Measurements from ENCODE around the gene JMJD6. TPM values are rescaled to one million over a fixed set of nuclear protein-coding genes. Genes with fewer than 3 reads are reported as not detected.
"Not testable (repeated sequence)": the region's sequence is repeated elsewhere in the genome, so short reads cannot be mapped to it uniquely, and the experiment has no call there.

The JMJD6 gene
- total RNA-seq: 22.6 and 33.0 TPM in 2 replicates

- DNase-seq (ENCODE audit: low read depth, low spot score): peak; percentile 85
These were observed at the start of gene JMJD6 for GRCh38 chr17:76726231-76726775. Gene JMJD6 (minus strand): TSS chr17:76726606. CDS start chr17:76726475, 131 bp downstream.

GRCh38 chr17:76775021-76775600, 48.7 kb upstream of the JMJD6 start:
- DNase-seq (ENCODE audit: low read depth, low spot score): no peak

- peak; percentile 57 for DNase-seq (ENCODE audit: low read depth, low spot score)
These were observed 46.6 kb upstream of the JMJD6 start for GRCh38 chr17:76772842-76773525.

DNA sequence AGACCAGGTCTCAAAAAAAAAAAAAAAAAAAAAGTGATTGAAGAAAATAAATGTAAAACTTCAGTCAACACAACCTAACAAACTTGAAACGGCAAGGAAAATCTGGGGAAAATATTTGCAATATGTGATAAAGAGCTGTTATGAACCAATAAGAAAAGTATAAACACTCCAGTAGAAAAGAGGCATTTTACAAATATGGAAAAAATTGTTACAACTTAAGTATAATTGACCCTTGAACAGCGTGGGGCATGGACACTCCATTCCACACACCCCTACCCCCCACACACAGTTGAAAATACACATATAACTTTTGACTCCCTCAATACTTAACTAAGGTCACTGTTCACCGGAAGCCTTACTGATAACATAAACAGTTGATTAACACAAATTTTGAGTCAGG, 32.2 kb upstream of the JMJD6 start:
- no peak for DNase-seq (ENCODE audit: low read depth, low spot score)

GRCh38 chr17:76757256-76757655, 30.9 kb upstream of the JMJD6 start:
- no peak for DNase-seq (ENCODE audit: low read depth, low spot score)

- DNase-seq (ENCODE audit: low read depth, low spot score): no peak
These were observed 28.9 kb upstream of the JMJD6 start for GRCh38 chr17:76755285-76755684.

DNA sequence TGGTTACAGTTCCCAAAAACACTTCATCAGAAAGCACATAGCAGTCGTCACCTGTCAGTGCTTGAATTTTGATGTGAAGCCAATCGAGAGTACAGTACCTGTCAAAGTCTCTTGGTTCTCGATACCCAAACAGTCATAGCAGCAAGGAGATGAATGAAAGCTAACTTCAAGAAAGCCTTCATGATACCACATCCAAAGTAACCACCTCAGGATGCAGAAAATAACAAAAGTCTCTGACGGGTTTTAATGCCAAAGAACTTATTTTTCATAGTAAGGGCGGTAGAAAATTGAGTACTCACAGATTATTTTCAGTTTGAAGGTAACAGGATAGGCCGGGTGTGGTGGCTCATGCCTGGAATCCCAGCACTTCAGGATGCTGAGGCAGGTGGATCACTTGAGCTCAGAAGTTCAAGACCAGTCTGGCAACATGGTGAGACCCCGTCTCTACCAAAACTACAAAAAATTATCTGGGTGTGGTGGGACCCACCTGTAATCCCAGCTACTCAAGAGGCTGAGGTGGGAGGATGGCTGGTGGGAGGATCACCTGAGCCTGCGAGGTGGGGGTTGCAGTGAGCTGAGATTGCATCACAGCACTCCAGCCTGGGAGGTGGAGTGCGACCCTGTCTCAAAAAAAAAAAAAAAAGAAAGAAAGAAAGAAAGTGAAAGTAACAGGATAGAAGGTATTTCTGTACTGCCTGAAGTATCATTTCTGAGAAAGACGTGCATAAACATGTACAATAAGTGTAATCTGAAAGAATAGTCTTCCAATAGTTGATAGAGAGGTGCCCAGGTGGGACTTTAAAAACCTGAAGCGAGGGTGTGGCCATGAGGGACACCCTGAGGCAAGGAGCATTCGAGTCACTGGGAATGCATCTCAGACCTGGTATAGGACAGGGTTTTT, 26.9 kb upstream of the JMJD6 start:
- no peak for DNase-seq (ENCODE audit: low read depth, low spot score)

GRCh38 chr17:76752006-76752405, 25.6 kb upstream of the JMJD6 start:
- DNase-seq (ENCODE audit: low read depth, low spot score): no peak

DNA sequence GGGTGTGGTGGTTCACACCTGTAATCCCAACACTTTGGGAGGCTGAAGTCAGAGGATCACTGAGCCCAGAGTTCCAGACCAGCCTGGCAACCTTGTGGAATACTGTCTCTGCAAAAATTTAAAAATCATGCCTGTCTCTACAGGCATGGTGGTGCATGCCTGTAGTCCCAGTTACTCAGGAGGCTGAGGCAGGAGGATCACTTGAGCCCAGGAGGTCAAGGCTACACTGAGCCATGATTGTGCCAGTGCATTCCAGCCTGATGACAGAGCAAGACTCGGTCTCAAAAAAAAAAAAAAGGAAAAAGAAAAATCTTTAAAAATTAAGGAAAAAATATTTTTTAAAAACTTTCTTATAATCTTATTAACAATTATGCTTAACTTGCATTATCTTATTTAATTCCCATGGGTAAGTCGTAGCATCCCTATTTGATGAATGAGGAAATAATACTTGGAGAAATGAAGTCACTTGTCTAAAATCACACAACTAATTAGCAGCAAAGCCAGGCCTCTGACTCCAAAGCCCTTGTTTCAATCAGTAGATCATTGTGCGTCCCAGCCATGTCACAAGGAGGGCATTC, 25.1 kb upstream of the JMJD6 start:
- DNase-seq (ENCODE audit: low read depth, low spot score): no peak

- DNase-seq (ENCODE audit: low read depth, low spot score): no peak
These were observed 22.3 kb upstream of the JMJD6 start for GRCh38 chr17:76748657-76749056.

DNA sequence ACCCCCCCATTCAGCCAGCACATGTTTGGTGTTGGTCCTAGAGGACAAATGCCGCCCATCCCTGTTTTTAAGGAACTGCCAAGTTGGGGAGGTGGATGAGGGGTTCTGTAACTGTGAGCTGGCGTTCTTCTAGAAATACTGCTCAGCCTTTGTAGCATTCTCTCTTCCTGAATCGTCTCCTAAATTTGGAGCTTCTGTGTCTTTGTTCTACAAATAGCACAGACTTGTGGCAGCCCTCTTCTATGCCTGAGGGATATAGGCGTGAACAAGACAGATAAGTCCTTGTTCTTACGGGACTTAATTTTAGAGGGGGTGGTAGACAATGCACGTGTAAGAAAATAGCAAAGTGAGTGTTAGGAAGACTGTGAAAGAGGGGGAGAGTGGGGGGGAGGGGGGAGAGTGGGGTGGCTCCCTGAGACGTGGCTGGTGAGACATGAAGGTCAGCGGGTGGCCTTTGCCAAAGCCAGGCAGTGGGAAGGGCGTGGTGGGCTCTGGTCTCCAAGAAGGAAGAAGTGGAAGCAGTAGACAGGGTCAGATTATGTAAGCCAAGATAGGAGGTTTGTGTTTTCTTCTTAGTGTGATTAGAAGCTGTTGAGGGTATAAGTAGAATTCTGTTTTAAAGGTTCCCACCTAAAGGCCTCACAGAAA, 21.4 kb upstream of the JMJD6 start:
- DNase-seq (ENCODE audit: low read depth, low spot score): no peak

GRCh38 chr17:76745785-76746184, 19.4 kb upstream of the JMJD6 start:
- DNase-seq (ENCODE audit: low read depth, low spot score): not testable (repeated sequence)

GRCh38 chr17:76744747-76745146, 18.3 kb upstream of the JMJD6 start:
- no peak for DNase-seq (ENCODE audit: low read depth, low spot score)

- DNase-seq (ENCODE audit: low read depth, low spot score): no peak
These were observed 16.6 kb upstream of the JMJD6 start for GRCh38 chr17:76742958-76743357.

GRCh38 chr17:76740329-76741118, 14.1 kb upstream of the JMJD6 start:
- DNase-seq (ENCODE audit: low read depth, low spot score): no peak

DNA sequence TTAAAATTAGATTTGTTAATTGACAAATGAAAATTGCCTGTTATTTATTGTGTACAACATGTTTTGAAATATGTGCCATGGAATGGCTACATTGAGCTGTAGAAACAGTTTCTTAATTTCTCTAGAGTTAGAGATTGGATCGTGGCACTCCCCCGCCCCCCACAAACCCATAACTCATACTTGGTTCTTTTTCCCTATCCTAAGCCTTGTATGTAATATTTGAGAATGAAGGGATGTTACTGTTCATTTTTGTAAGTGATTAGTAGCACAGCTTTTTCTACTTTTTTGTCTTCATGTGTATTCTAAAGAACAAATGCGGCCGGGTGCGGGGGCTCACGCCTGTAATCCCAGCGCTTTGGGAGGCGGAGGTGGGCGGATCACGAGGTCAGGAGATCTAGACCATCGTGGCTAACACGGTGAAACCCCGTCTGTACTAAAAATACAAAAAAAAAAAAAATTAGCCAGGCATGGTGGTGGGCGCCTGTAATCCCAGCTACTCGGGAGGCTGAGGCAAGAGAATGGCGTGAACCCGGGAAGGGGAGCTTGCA, 13.2 kb upstream of the JMJD6 start:
- not testable (repeated sequence) for DNase-seq (ENCODE audit: low read depth, low spot score)

GRCh38 chr17:76738468-76738850, 12.1 kb upstream of the JMJD6 start:
- no peak for DNase-seq (ENCODE audit: low read depth, low spot score)

DNA sequence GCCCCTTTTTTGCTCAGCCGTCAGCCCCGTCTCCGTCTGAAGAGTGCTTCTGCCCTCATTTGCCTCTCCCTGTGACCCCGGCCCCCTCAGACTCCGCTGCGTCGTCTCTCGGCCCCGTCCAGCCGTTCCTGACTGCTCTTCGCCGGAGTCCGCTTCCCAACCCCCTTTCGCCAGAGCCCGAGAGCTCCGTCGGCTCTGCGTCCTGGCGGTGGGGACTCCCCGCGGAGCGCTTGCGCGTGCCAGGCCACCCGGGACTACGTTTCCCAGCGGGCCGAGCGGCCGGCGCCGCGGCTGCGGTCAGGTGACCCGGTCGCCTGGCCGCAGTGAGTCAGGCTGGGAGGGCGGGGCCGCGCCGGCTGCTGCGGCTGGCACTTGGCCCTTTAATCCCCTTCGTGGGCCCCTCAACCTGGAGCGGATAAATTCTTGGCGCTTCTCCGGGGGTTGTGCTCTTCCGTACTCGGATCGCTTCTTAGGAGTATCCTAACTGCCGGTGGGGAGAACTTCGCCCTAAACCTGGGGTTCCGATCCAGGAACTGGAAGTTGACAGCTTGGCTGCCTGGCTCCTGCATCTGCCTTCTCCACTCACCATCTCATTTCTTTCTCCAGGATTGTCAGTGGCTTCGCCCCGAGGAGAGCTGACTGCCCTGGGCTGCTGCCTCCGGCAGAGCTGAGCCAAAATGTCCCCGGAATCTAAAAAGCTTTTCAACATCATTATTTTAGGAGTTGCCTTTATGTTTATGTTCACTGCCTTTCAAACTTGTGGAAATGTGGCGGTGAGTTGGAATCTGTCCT, 11.5 kb upstream of the JMJD6 start, which contains the start of gene MFSD11:
MFSD11 (plus strand) TSS at position 444 of the 792 bp plus-strand sequence; CDS start at position 678, 234 bp downstream.
- DNase-seq (ENCODE audit: low read depth, low spot score): peak; percentile 79

DNA sequence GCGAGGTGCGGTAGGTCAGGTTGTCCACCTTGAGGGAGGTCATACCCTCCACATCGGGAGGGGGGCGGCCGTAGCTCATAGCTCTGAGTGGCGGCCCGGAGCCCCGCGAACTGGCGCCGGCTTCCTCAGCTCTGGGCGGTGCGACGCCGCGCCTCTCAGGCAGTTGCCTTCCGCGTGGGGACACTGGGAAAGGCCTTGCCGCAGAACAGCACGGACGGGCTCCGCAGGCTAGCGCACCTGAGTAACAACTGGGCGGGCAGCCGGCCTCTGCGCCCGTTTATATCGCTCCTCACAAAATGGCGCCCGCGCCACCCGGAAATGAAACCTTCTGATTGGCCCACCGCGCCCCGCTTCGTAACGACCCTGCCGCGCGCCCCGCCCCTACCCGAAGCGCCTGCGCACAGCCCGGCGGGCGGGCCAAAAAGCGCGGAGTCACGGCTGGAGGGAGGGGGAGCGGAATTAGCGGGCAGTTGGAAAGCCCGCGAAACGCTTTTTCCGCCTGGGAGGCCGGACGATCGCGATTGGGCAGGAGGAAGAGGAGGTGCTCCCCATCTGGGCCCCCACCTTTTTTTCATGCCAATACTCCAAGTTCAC, 10.8 kb upstream of the JMJD6 start, which contains the start of gene SRSF2:
SRSF2 (minus strand) TSS at position 250 of the 594 bp plus-strand sequence; CDS start at position 79, 171 bp downstream.
- peak; percentile 94 for DNase-seq (ENCODE audit: low read depth, low spot score)
